Ramos (cell line): ENCODE measurements around the gene PTPRM.

ENCODE experiments used
- in situ Hi-C: fragments of 300-500 bp; cut with MboI; formaldehyde crosslinking; loops from one replicate; pipeline ENCODE4 v1.14.3; 2022; ENCODE audit warnings: low sequenced_read_pairs; ENCODE audit not compliant: unreplicated experiment

PTPRM gene

DNA sequence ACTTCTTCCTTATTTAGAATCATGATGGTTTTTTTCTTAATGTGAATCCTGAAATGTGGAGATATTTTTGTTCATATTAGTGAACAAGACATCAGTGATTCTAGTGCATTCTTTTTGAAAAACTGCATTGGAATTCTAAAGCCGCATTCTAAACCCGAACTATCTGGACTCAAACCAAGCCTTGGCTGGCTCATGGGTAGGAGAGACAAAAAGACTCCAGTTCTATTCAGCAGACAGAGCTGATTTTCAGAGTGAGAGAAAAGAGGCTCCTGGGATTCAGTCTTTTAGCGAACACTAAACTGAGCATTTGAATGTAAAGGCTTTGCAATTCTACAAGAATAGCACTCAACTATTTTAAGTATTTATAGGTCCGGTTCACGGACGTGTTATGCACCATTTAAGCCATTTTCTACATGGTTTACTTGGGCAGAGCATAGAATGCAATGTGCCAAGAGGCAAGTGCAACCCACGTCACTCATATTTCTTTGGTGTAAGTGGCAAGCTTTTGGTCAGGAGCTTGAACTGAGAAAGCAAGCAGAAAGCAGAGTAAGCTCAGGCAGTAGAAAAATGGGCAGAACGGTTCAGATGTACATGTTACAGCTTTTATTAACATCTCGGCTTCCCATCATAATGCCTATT lies 814.8 kb downstream of the PTPRM start:
- in situ Hi-C loops, result no loop called here

DNA sequence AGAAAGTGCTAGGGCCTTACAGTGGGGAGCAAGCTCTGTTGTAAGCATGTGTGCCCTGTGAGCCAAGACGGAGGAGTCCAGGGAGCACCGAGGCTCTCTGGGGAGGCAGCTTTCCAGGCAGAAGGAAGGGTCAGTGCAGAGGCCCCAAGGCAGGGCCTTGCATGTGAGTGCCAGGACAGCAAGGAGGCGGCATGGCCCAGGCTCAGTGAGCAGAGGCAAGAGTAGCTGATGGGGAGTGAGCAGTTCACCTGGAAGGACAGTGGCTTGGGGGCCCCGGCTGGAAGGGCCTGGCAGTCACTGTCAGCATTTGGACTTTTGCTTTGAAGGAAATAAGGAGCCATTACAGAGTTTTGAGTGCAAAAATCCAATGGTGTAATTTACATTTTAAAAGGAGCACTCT lies 818.3 kb downstream of the PTPRM start:
- in situ Hi-C loops, result no loop called here

DNA sequence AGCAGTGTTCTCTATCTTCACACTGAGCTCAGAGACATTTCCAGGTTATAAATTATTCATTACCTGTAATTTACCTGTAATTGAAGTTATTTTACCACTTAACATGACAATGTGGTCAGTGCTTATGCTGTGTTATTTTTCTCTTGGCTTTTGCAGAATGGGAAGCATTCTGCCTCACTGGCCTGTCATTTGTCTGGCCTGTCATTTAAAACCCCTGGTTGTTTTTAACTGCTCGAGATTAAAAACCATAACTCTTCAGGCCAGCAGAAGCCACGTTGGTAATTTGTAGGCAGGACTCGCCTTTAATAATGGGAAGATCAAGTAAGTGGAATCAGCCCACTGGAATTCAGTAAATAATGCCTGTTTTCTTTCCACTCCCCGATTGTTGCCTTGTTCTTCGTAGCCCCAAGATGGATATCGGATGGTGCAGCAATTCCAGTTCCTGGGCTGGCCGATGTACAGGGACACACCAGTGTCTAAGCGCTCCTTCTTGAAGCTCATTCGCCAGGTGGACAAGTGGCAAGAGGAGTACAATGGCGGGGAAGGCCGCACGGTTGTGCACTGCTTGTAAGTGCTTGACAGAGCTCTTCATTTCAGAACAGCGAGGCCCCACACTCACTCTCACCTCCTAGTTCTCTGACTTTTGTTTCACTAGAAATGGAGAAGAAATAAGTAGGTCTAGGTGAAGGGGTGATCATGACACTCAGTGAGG lies 819.7 kb downstream of the PTPRM start:
- in situ Hi-C loops, result no loop called here

DNA sequence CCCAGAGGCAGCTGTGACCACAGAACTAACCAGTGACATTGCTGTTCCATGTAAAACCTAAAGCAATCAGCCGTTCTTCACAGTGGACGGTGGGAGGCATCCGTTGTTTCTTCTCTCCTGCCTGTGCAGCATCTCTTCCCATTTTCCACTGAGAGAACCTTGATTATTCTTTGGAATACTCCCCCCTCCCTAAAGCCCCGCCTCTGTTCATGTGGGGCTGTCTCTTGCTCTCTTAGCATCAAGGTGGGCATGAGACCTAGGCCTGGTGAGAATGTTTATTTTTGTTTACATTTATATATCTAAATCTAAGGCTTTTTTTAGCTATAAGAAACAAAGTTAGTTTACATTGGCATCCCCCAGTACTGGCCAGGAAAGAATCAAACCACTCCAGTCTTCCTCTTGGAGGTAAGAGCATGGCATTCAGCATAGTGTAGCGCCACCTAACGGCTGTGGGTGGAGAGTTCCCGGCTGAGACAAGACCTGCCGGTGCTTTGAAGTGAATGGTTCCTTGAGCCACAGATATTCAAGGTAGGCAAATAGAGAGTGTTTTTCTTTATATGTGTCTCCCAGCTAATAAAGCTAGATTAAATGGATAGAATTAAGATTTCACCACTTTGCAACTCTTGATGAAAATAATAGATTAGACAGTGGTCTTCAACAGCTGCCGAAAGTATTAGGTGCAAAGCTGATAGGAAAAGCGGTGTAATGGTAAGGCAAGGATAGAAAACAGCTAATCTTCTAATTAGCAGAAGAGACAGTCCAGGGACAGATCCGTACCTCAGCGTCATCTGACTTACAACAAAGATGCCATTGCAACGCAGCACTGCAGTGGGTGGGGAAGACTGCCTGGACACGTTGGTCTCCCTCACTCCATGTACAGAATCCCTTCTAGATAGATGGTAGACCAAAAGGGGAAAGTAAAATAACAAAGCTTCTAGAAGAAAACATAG lies 822.5 kb downstream of the PTPRM start:
- in situ Hi-C loops, result no loop called here

DNA sequence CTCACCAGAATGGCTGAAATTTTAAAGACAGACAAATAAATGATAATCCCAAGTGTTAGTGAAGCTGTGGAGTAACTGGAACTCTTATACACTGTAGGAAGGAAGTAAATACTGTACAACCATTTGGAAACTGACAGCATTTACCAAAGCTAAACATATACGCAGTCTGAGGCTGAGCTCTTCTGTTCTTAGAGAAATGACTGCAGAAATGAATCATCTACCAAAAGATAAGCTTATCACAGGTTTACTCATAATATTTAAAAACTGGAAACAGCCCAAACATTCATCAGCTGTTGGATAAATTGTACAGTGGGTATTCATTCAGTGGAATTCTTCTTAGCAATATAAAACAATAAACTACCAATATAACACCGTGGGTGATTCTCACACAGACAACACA lies 824.0 kb downstream of the PTPRM start:
- in situ Hi-C loops, result no loop called here

DNA sequence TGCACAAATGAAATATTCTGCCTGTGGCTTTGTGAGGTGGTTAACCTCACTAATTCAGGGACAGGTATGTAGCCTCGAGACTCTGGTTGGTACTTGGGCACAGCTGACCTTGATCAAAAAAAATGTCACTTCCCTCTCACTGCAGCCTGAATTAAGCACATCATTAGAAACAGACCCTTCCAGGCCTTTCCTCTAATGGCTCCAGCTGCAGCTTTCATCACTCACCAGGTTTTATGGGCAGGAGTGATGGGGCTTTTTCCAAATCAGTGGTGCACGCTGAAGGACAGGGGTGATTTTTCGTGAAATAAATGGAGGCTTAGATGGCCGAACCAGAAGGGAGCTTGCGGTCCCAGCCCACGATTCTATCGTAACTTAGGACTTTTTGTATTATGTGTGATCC lies 829.1 kb downstream of the PTPRM start:
- in situ Hi-C loops, result no loop called here

DNA sequence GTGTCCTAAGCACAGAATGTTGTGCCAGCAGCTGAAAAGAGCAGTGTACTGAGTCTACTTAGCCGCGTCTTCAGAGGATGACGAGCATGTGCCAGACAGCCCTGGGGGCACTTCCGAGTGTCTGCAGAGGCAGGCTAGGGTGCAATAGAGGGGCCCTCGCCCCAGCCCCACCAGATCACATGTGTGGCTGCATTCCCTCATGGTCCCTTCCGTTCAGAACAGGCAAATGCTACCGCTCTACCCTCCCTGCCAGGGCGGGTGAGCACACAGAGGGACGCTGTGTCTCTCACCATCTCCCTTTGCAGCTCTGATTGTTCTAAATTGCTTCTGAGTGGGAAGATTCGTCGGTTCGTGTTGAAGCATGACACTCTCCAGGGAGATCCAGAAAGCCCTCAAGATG lies 829.9 kb downstream of the PTPRM start:
- in situ Hi-C loops, result no loop called here

DNA sequence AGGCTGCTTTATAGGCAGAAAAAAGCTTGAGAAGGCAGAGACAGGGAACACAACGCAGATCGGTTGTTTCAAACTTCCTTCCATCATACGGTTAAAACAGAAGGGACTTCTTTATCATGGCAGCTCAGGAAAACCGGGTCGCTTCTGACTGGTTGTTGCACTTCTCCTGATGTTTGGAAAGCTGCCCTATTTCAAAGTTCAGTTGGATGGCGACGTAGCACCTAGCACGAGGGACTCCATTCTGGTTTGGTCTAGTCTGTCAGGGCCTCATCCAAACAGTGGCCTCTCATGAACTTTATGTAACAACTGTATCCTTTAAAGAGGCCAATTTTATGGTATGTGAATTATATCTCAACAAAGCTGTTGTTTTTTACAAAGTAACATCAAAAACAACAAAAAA lies 832.0 kb downstream of the PTPRM start:
- in situ Hi-C loops, result no loop called here

DNA sequence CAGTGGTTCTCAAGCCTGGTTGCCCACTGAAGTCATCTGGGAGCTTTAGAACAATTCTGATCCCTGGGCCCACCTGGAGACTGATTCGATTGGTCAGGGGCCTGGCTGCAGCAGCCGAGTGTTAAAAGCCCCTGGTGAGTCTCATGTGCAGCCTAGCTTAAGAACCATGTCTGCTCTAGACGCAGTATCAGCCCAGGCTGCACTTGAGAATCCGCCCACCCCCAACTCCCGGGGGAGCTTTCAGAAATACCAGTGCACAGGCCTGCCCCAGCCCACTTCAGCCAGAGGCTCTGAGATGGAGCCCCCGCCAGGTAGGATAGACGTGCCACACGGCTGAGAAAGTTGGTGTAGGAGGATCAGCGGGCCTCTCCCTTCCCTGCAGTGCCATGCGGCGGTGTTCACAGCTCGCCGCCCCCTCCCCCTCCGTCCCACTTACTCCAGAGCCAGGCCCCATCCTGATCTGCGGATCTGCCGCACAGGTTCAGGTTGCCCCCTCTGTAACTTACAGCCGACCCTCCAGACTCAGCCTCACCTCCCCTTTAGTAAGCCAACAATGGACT lies 833.2 kb downstream of the PTPRM start:
- in situ Hi-C loops, result no loop called here

DNA sequence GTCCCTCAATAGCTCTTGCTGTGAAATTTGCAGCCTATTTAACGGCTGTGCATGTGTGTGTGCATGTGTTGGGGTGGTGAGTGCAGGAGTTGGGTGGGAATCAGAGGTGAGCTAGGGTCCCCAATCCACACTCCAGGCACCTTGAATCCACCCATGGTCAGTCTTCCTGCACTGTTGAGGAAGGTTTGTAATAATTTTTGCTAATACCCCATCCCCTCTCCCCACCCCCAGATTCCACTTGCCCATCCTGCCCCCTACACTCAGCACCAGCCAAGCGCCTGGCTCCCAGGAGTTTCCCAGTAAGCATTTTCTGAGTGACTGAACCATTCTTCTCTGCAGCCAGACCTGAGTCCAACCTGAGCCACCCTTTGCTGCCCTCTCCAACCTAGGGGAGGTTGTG lies 833.7 kb downstream of the PTPRM start:
- in situ Hi-C loops, result no loop called here

DNA sequence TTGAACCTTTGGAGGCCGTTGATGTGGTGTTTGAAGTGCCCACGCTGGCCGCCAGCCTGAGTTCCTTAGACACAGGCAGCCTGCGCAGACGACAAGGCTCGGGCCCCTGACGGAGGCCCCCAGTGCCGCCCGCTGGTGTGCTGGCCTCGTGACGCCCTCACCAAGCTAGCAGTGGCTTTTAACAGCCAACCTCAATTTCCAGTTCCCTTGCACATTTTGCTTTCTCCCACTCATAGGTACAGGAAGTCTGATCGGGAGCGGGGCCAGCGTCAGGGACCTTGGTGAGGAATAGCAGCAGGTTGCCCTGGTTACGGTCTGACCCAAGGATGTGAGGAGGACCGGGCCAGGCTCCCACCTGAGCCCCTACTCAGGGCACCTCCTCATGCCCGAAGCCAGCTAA lies 834.5 kb downstream of the PTPRM start:
- in situ Hi-C loops, result no loop called here

DNA sequence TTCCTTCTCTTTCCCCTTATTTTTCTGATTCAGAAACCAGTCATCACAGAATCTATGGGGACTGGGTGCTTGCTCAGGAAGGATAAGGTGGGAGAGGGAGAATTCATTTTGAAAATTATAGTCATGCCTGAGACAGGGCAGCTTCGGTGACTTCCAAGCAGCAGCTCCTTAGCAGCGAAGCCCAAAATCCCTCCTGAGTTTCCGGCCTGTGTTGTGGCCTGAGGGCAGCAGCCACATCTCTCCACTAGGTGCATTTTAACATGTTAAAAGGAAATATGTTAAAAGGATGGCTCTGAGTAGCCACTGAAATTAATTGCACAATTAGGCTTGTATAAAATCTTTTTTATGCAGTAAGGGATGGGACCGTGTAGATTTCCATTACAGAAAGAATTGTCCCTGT lies 835.1 kb downstream of the PTPRM start:
- in situ Hi-C loops, result no loop called here

DNA sequence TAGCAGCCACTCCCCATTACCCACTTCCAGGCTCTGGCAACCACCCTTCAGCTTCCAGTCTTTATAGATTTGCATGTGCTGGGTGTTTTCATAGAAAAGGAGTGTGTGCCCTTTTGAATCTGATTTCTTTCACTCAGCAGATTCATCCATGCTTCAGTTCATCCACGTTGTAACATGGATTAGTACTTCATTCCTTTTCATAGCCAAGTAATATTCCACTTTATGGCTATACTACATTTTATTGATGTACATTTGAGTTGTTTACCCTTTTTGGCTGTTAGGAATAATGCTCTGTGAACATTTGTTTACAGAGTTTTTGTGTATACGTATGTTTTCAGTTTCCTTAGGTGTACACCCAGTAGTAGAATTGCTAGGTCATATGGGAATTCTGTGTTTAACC lies 836.6 kb downstream of the PTPRM start:
- in situ Hi-C loops, result no loop called here

DNA sequence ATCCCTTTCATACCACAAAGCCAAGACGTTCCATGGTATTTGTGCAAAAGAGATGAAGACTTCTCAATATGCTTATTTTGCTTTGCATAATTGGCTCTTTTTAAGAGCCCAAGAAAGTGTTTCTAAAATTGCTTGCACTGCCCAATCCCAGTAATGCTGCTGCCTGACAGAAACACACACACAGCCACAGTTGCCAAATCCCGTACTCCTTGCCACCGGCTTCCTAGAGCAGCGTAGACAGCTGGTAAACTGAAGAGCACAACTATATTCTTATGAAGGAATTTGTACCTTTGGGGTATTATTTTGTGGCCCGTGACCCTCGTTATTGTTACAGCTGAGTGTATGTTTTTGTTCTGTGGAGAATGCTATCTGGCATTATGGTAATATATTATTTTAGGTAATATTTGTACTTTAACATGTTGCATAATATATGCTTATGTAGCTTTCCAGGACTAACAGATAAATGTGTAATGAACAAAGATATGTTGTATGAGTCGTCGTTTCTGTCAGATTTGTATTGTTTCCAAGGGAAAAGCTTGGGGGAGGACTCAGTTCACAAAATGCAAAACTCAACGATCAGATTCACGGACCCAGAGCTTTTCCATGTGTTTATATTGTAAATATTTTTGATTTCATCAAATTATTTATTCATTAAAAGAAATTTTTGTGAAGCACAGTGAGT lies 839.2 kb downstream of the PTPRM start:
- in situ Hi-C loops, result no loop called here

DNA sequence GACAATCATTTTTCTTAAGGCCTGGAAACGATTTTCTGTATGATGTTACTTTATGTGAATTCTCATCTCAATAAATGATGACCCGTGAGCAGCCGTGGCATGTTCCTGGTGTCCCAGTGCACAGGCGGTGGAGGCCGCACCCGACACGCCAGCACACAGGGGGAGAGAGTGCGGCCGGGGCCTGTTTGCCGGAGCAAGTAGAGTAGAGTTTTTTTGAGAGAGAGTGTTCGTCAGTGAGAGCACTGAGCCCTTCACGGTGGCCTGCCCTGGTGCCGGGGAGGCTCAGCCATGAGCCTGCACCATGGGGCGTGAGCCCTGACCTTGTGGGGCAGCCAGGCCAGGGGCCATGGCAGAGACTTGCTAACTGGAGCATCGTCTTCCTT lies 839.7 kb downstream of the PTPRM start:
- in situ Hi-C loops, result no loop called here

DNA sequence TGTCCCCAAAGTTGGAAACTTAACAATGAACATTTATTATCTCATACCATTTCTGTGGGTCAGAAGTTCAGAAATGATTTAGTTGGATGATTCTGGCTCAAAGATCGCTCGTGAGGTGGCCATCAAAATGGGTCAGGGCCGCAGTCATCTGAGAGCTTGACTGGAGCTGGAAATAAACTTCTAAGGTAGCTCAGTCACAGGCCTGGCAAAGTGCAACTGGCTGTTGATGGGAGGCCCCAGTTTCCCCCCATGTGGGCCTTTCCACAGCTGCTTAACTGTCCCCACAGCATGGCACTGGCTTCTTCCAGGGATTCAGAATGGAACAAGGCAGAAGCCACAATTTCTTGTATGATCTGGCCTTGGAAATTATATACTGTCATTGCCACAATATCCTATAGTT lies 842.0 kb downstream of the PTPRM start:
- in situ Hi-C loops, result no loop called here

DNA sequence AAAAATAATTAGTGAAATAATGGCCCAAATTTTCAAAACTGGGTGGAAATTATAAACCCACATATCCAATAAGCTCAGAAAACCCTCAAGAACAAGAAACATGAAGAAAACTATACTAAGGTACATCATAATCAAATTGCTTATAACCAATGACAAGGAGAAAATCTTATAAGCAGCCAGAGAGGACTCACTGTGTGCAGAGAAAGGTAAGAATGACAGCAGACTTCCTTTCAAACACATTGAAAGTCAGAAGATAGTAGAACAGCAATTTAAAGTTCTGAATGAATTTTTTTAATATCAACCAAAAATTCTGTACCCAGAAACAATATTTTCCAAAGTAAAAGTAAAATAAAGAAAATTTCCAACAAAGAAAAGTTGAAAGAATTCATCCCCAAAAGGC lies 844.4 kb downstream of the PTPRM start:
- in situ Hi-C loops, result no loop called here

DNA sequence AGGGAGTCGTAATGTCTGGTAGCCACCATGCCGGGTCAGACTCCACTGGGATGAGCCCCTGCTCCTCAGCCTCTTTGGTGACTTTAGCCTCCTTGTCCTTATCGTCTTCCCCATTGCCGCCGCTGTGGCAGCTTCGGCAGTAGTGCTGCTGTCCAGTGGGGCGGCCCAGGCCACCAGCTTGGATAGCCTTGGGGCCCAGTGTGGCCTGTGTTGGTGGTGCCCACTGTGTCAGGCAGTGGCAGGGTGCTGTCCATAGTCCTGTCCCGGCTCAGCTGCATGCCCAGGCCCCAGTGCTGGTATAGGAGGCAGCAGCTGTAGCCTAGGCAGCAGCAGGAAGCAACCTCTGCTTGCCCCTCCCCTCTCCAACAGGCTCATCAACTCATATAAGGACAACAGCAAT lies 845.0 kb downstream of the PTPRM start:
- in situ Hi-C loops, result no loop called here

DNA sequence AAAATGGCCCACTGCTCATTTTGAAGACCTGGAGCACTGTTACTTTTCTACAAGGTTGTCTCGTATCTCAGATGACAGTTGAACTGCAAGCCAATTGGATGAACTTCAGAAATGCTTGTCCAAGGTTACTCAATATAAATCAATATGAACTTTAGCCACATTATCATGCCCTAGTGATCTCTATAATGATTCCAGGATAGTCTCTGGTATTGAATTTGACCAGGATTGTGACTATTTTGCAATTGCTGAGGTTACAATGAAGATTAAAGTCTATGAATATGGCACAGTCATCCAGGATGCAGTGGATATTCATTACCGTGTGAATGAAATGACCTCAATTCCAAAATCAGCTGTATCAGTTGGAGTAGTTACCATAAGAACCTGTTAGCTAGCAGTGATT lies 846.1 kb downstream of the PTPRM start:
- in situ Hi-C loops, result no loop called here

DNA sequence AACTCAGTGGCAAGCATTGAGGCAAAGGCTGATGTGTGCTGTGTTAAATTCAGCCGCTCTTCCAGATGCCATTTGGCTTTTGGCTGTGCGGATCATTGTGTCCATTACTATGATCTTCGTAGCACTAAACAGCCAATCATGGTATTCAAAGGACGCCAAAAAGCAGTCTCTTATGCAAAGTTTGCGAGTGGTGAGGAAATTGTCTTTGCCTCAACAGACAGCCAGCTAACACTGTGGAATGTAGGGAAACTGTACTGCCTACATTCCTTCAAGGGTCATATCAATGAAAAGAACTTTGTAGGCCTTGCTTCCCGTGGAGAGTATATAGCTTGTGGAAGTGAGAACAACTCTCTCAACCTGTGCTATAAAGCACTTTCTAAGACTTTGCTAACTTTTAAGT lies 846.6 kb downstream of the PTPRM start:
- in situ Hi-C loops, result no loop called here
